K562 (cell line): ENCODE data around the gene TMEM38B.

ENCODE experiments used
- KDM2B ChIP-seq: fragments of 250-450 bp; sonication (Bioruptor Pico); IDR thresholded peaks from 2 replicates; pipeline ENCODE4 v1.8.0; 2021; ENCODE audit warnings: mild to moderate bottlenecking, moderate library complexity
- KLF6 ChIP-seq: fragments of 250-450 bp; sonication (Bioruptor Pico); IDR thresholded peaks from 2 replicates; pipeline ENCODE4 v1.4.0; 2020; ENCODE audit warnings: mild to moderate bottlenecking, moderate library complexity, borderline replicate concordance
- NBN ChIP-seq: fragments of 450-650 bp; IDR thresholded peaks from 2 replicates; pipeline ENCODE4 v1.6.1; 2016; ENCODE audit warnings: low read depth, mild to moderate bottlenecking
- SMARCB1 ChIP-seq: IDR thresholded peaks from 2 replicates; pipeline ENCODE4 v1.6.1; 2011; ENCODE audit warnings: improper control_type of control experiment, low read depth; ENCODE audit not compliant: insufficient read length
- SRF ChIP-seq, 2 experiments: fragments of 250-450, 450-650 bp in 1 of 2; sonication (Bioruptor Pico) in 1 of 2; sonication (generic) in 1 of 2; formaldehyde crosslinking; IDR thresholded peaks; 2 replicates each; pipeline versions ENCODE4 v1.5.0 to v1.5.1; 2020 to 2022; ENCODE audit warnings: mild to moderate bottlenecking in 1 of 2, missing genetic modification reagents in 1 of 2
- XRCC5 ChIP-seq: fragments of 200-400 bp; formaldehyde crosslinking; IDR thresholded peaks from 2 replicates; pipeline ENCODE4 v1.6.1; 2017; ENCODE audit warnings: low read depth, mild to moderate bottlenecking, low read length
- ZNF124 ChIP-seq: sonication (generic); formaldehyde crosslinking; IDR thresholded peaks from 2 replicates; pipeline ENCODE4 v1.8.1; 2022; ENCODE audit warnings: missing genetic modification reagents
- TF ChIP-seq, protein P1 (sequence below), 3 experiments: IDR thresholded peaks in 2 of 3; conservative IDR thresholded peaks in 1 of 3; 2 replicates each; pipeline ENCODE4 v1.5.1; 2011 to 2012; ENCODE audit warnings: low read length in 3 of 3, mild to moderate bottlenecking in 3 of 3, control low read depth in 2 of 3, improper control_type of control experiment in 1 of 3, inconsistent platforms in 1 of 3, low read depth in 1 of 3, mixed read lengths in 1 of 3, moderate library complexity in 1 of 3; ENCODE audit not compliant: insufficient read depth in 2 of 3

DNA sequence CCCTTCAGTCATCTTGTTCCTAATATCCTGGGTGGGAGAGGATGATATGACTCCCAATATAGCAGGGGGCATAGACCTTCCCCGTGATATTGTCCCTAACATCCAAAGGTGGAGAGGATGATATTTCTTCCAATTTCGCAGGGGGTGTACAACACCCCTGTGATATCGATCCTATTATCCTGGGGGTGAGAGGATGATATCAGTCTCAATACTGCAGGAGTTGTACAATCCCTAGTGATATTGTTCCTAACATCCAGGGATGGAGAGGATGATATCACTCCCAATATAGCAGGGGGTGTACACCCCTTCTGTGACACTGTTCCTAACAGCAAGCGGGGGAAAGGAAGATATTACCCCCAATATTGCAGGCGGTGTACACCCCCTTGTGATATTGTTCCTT, 122.6 kb downstream of the TMEM38B start:
- TF ChIP-seq SRF (CRISPR knock-in tag; IDR thresholded peaks at IDR 0.05) (no peak), NBN (no peak), XRCC5 (no peak), ZNF124 (CRISPR knock-in tag) (no peak), SMARCB1 (no peak), KLF6 (CRISPR knock-in tag) (no peak), KDM2B (CRISPR knock-in tag) (no peak)
- TF ChIP-seq, protein P1, sequence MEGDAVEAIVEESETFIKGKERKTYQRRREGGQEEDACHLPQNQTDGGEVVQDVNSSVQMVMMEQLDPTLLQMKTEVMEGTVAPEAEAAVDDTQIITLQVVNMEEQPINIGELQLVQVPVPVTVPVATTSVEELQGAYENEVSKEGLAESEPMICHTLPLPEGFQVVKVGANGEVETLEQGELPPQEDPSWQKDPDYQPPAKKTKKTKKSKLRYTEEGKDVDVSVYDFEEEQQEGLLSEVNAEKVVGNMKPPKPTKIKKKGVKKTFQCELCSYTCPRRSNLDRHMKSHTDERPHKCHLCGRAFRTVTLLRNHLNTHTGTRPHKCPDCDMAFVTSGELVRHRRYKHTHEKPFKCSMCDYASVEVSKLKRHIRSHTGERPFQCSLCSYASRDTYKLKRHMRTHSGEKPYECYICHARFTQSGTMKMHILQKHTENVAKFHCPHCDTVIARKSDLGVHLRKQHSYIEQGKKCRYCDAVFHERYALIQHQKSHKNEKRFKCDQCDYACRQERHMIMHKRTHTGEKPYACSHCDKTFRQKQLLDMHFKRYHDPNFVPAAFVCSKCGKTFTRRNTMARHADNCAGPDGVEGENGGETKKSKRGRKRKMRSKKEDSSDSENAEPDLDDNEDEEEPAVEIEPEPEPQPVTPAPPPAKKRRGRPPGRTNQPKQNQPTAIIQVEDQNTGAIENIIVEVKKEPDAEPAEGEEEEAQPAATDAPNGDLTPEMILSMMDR (IDR thresholded peaks at IDR 0.05 in 2 of 3, conservative IDR thresholded peaks at IDR 0.05 in 1 of 3; ENCODE audit: insufficient read depth in 2 of 3, low read depth in 1 of 3, low read length in 3 of 3): no peak
